GM18861 (cell line): ENCODE data around the gene FNBP1.

ENCODE experiments used
- ATAC-seq: cut with Tn5 transposase; IDR thresholded peaks from one replicate; pipeline ENCODE4 v1.9.1; 2021; ENCODE audit not compliant: unreplicated experiment

Gene FNBP1

GRCh38 chr9:129865668-129866320 is 177.2 kb downstream of the FNBP1 start:
- no peak for ATAC-seq

GRCh38 chr9:129864991-129865647 is 177.9 kb downstream of the FNBP1 start:
- ATAC-seq, result no peak

DNA sequence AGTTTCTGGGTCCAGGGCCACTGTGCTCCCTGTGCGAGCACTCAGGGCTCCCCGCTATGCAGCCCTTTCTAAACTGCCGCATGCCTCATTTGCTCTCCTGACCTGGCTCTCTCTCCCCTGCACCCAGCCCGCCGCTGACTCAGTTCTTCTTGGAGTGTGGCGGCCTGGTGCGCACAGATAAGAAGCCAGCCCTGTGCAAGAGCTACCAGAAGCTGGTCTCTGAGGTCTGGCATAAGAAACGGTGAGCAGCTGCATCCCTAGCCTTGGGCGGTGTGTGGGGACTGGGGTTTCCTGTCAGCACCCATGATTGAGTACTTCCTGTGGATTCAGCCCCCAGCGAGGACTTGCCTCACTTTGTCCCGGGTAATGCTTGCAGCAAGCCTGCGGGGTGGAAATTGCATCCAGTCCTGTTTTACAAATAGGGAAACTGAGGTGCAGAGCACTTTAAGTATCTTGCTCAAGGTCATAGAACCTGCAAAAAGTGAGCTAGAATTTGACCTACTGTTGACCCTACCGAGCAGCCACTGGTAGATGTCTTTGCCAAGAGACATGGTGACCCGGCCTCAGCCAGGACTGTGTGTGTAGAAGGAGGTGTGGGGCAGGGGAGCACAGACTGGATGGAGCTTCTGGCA is 179.8 kb downstream of the FNBP1 start:
- no peak for ATAC-seq

GRCh38 chr9:129861447-129861827 is 181.6 kb downstream of the FNBP1 start:
- no peak for ATAC-seq

- no peak for ATAC-seq
Observed at GRCh38 chr9:129860653-129861446, 182.1 kb downstream of the FNBP1 start.

GRCh38 chr9:129858167-129858962 is 184.6 kb downstream of the FNBP1 start:
- no peak for ATAC-seq

DNA sequence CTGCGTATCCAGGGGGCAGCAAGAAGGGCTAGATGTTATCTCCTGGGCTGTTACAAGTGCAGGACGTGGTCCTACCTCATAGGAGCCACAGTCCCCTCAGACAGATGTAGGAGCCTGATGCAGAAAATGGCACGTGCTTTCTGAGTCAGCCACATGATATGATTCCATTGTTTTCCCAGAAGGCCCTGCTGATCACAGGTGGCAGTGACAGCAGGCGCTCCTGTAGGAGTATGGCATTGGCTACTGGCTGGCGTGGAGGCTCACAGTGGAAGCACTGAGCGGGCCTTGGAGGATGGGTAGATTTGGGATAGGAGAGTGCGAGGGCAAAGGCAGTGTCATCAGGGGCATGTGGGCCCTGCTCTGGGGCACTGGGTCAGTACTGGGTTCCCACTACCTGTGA is 185.8 kb downstream of the FNBP1 start:
- ATAC-seq, result no peak

DNA sequence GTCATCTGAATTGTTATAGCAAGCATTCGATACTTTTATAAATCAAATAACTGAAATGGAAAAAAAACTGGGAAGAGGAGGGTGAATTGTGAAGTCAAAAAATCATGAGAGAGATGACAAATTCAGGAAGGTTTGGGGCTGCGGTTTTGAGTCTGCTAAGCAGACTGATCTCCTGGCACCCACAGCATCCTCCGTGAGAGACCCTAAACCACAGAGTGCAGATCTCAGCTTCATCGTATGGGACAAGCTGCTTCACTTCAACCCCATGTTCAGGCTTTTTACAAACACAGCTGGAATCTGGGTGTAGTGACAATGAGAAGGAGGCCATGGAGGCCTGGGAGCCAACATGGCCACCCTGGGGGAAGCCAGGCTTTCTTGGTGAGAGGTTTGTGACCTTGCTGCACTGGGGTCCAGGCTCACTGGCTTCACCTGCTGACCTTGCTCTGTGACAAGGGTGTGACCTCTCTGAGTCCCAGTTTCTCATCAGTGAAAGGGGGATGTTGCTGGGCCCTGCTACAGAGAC is 188.3 kb downstream of the FNBP1 start:
- no peak for ATAC-seq

DNA sequence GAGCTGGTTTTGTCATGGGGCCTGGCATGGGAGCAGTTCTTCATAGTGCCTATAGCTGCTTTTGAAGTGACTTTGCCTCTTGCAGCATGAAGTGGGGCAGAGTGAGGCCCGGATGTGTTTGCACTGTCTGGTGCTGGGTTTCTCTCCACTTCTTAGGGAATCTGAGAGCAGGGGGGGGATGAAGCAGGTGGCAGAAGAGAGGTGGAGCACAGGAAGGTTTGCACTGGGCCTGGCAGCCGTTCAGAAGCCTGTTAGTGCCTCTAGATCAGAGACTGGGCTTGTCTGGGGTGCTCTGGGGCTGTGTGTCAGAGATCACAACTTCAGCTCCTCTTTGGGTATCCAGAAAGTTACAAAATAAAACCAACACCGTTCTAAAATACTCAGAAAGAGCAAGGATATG is 189.4 kb downstream of the FNBP1 start:
- no peak for ATAC-seq

DNA sequence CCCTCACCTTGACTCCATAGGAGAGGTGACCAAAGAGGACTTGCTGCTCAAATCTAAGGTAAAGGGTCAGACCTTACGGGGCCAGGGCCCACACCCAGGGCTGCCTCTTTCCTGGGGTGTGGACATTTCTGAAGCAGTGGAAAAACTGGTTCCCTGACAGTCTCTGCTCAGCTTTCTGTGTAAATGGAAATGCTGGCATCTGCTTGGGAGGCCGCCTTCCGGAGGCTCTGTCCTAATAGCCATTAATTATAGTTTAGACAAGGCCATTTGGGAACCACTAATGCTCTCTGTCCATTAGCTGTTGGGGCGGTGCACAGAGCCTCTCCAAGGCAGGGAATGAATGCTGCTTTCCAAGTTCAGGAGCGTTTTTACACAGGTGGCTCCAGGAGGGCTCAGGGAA is 190.4 kb downstream of the FNBP1 start:
- no peak for ATAC-seq

GRCh38 chr9:129851821-129852220 is 191.2 kb downstream of the FNBP1 start:
- ATAC-seq, result no peak

DNA sequence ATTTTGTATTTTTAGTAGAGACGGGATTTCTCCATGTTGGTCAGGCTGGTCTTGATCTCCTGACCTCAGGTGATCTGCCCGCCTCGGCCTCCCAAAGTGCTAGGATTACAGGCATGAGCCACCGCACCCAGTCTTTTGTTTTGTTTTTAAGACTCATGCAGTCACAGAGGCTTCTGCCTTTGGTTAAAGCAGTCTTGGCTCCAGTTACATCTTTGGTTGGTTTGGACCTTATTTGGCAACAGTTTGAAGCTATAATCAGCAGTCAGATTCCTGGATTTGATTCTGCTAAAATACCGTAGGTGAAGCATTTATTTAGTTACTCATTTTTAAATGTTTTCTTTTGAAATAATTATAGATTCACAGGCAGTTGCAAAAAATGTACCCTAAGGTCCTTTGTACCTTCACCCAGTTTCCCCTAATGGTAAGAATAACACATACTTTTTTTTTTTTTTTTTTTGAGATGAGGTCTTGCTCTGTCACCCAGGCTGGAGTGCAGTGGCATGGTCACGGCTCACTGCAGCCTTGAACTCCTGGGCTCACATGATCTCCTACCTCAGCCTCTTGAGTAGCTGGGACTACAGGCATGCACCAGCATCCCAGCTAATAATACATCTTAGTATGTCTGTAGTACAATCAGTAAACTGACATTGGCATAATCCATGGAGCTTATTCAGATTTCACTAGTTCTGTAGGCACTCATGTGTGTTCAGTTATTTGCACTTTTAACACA is 192.0 kb downstream of the FNBP1 start:
- ATAC-seq, result no peak

DNA sequence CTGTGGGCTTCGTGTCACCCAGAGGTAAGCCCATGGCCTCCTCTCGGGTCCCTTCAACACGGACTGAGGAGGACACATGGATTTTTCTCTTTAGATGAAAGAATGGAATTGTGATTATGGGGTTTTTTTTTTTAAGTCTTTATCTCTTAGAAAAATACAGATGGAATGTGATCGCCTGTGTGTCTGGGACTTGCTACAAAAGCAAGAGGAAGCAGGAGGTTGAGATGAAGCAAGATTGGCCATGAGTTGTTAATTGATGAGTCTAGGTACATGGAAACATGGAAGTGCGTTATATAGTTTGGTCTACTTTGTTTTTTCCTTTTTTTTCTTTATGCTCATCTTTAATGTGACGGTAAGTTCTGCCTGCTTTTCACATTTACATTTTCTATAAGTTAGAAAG is 193.1 kb downstream of the FNBP1 start:
- no peak for ATAC-seq

- ATAC-seq, result no peak
Observed at GRCh38 chr9:129848712-129849441, 194.1 kb downstream of the FNBP1 start.

GRCh38 chr9:129845373-129845772 is 197.6 kb downstream of the FNBP1 start:
- no peak for ATAC-seq

- ATAC-seq, result no peak
Observed at GRCh38 chr9:129841071-129841470, 201.9 kb downstream of the FNBP1 start.

DNA sequence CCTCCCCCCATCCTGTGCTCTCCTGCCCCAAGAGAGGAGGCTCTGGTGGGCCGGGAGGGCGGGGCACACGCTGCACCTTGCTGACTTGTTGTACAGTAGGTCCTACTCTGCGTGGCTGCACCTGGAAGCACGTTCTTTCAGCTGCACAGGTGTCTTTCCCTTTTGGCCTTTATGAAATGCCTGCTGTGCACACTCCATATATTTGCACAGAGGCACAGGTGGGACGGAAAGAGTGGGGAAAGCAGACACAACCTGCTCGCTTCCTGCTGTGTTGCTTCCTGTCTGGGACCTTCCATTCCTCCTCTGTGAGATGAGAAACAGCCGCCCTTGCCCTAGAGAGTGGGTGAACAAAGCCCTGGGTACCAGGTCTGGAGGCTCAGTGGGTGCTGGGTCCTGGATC is 203.0 kb downstream of the FNBP1 start:
- no peak for ATAC-seq

DNA sequence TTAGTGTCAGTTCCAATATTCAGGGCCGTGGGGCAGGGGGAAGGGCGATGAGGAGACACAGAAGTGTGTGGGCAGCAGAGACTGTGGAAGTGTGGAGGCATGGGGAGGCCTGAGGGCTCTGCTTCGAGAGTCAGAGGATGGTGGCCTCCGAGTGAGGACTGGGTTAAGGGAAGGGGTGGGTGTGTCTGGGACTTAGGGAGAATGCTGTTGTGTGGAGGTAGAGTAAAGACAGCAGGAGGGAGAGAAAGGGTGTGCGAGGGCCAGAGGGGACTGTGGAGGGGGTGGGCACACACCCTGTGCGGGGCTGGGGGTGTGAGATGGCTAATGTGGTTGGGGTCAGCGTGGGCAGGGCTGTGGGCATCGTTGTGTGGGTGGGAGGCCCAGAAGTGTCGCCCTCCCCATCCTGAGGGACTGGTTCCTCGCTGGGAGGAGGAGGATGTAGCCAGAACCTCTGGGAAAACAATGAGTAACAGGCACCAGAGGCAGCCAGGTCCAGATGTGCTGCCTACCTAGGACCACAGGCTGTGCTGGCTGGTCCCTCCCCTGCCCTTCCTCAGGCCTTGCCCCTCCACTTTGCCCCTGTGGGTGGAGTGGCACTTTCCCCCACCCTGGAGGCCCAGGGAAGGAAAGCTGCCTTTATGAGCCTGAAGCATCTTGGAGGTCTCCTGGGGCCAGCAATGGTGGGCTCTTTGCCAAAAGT is 203.5 kb downstream of the FNBP1 start:
- no peak for ATAC-seq
